GM12878 (cell line): ENCODE results near the gene RNPS1. TPM values are rescaled to one million over a fixed set of nuclear protein-coding genes. Genes with fewer than 3 reads are reported as not detected.

Experiments
- ATAC-seq: fragments of 200-7000 bp; cut with Tn5 transposase; 3 replicates; pipeline ENCODE4 v1.9.1; 2020; ENCODE audit warnings: mild to moderate bottlenecking, moderate library complexity
- BruUV-seq: library from RNA; stranded (reverse); fragments of 400-500 nt; replicated peaks from 2 replicates; lab custom pipeline; 2021; lab: Mats Ljungman, UMichigan
- CTCF ChIA-PET: fragments of 300-600 bp; sonication (Branson Sonifier 250); formaldehyde crosslinking; extraction: SDS; loops from one replicate; lab custom pipeline; 2021; ENCODE audit warnings: inconsistent platforms; lab: Yijun Ruan, JAX
- POLR2A ChIA-PET: fragments of 350-600 bp; formaldehyde crosslinking; extraction: SDS; loops from one replicate; lab custom pipeline; 2021; ENCODE audit warnings: inconsistent platforms; lab: Charles Lee
- RAD21 ChIA-PET: fragments of 300-600 bp; sonication (Branson Sonifier 250); formaldehyde crosslinking; loops from one replicate; lab custom pipeline; 2023; ENCODE audit warnings: antibody characterized with exemption; ENCODE audit not compliant: unreplicated experiment; lab: Charles Lee
- SMC1A ChIA-PET: fragments of 300-600 bp; sonication (Branson Sonifier 250); formaldehyde crosslinking; loops from one replicate; lab custom pipeline; 2023; ENCODE audit not compliant: unreplicated experiment, uncharacterized antibody; lab: Charles Lee
- DNase-seq: peaks from one replicate; pipeline ENCODE4 v3.0.0-alpha.2; 2011; ENCODE audit warnings: low read depth, low spot score
- FAIRE-seq: peaks from 3 replicates; lab custom pipeline; 2011; peaks lifted over from hg19 to GRCh38; lab: Jason Lieb, UNC
- H2AFZ ChIP-seq: 2 replicates; pipeline ENCODE4 v1.6.0; 2011; ENCODE audit warnings: low read depth, low read length, control low read depth; ENCODE audit not compliant: control insufficient read depth
- H3K27ac ChIP-seq: 2 replicates; pipeline ENCODE4 v1.5.1; 2011; ENCODE audit warnings: control low read depth; ENCODE audit not compliant: control insufficient read depth, insufficient read depth
- H3K27me3 ChIP-seq, 2 experiments: replicated peaks in 1 of 2; 2 replicates each; pipeline versions ENCODE4 v1.6.0 to v1.6.1; 2011; ENCODE audit warnings: low read length in 1 of 2; ENCODE audit not compliant: control insufficient read depth in 2 of 2, insufficient read depth in 2 of 2
- H3K36me3 ChIP-seq, 2 experiments: 2 replicates each; pipeline ENCODE4 v1.5.1; 2011; ENCODE audit warnings: low read length in 1 of 2; ENCODE audit not compliant: control insufficient read depth in 2 of 2, insufficient read depth in 2 of 2
- H3K4me1 ChIP-seq: 2 replicates; pipeline ENCODE4 v1.6.1; 2011; ENCODE audit warnings: mild to moderate bottlenecking, low read length, moderate library complexity, mixed read lengths; ENCODE audit not compliant: control insufficient read depth, insufficient read depth
- H3K4me2 ChIP-seq: 2 replicates; pipeline ENCODE4 v1.6.0; 2011; ENCODE audit warnings: control low read depth; ENCODE audit not compliant: control insufficient read depth, insufficient read depth
- H3K4me3 ChIP-seq: fragments of 200-600 bp; sonication (generic); 2 replicates; pipeline ENCODE4 v1.5.1; 2016
- H3K79me2 ChIP-seq: 2 replicates; pipeline ENCODE4 v1.6.0; 2011; ENCODE audit warnings: low read length; ENCODE audit not compliant: control insufficient read depth, insufficient read depth
- H3K9ac ChIP-seq: 2 replicates; pipeline ENCODE4 v1.8.0; 2011; ENCODE audit warnings: low read length, control low read depth, mixed read lengths; ENCODE audit not compliant: control insufficient read depth, insufficient read depth
- H3K9me3 ChIP-seq: replicated peaks from 3 replicates; pipeline ENCODE4 v1.5.1; 2011; ENCODE audit warnings: mild to moderate bottlenecking, low read length; ENCODE audit not compliant: control insufficient read depth, insufficient read depth
- H4K20me1 ChIP-seq: 2 replicates; pipeline ENCODE4 v1.6.0; 2011; ENCODE audit not compliant: control insufficient read depth, insufficient read depth
- BMI1 ChIP-seq: fragments of 450-650 bp; IDR thresholded peaks from 2 replicates; pipeline ENCODE4 v1.6.1; 2016; ENCODE audit warnings: mild to moderate bottlenecking, moderate library complexity, borderline replicate concordance
- BRCA1 ChIP-seq: IDR thresholded peaks from 2 replicates; pipeline ENCODE4 v1.6.1; 2011; ENCODE audit warnings: low read depth, low read length, improper control_type of control experiment
- CBFB ChIP-seq: IDR thresholded peaks from 2 replicates; pipeline ENCODE4 v1.6.1; 2016; ENCODE audit warnings: antibody characterized with exemption, low read depth
- CTCF ChIP-seq, 3 experiments: IDR thresholded peaks in 2 of 3; conservative IDR thresholded peaks in 1 of 3; 2 replicates each; pipeline ENCODE4 v1.5.1; 2011; ENCODE audit warnings: low read depth in 3 of 3, low read length in 3 of 3, mild to moderate bottlenecking in 3 of 3, control low read depth in 2 of 3, moderate library complexity in 2 of 3, inconsistent platforms in 1 of 3, mixed read lengths in 1 of 3; ENCODE audit not compliant: control insufficient read depth in 2 of 3, insufficient read depth in 1 of 3; ENCODE audit errors: extremely low read depth in 1 of 3
- IKZF2 ChIP-seq, 2 experiments: fragments of 450-650 bp; IDR thresholded peaks; 2 replicates each; pipeline ENCODE4 v1.6.1; 2017; ENCODE audit warnings: mild to moderate bottlenecking in 2 of 2, moderate library complexity in 2 of 2
- IRF4 ChIP-seq: IDR thresholded peaks from 2 replicates; pipeline ENCODE4 v1.6.1; 2011; ENCODE audit warnings: low read depth, low read length
- MAX ChIP-seq: IDR thresholded peaks from 2 replicates; pipeline ENCODE4 v1.6.1; 2012; ENCODE audit warnings: low read depth, low read length, improper control_type of control experiment
- NFYA ChIP-seq: IDR thresholded peaks from 2 replicates; pipeline ENCODE4 v1.6.1; 2011; ENCODE audit warnings: low read depth, mild to moderate bottlenecking, low read length, improper control_type of control experiment, borderline replicate concordance
- POLR2AphosphoS5 ChIP-seq: IDR thresholded peaks from 2 replicates; pipeline ENCODE4 v1.6.1; 2011; ENCODE audit warnings: mild to moderate bottlenecking, low read length, inconsistent platforms
- RELA ChIP-seq: fragments of 450-650 bp; IDR thresholded peaks from 2 replicates; pipeline ENCODE4 v1.8.0; 2014; ENCODE audit warnings: borderline replicate concordance; ENCODE audit not compliant: partially characterized antibody
- RUNX3 ChIP-seq: IDR thresholded peaks from 2 replicates; pipeline ENCODE4 v1.6.1; 2012; ENCODE audit warnings: low read length, inconsistent platforms
- ZSCAN29 ChIP-seq: fragments of 450-650 bp; IDR thresholded peaks from 2 replicates; pipeline ENCODE4 v1.6.1; 2017; ENCODE audit warnings: mild to moderate bottlenecking, moderate library complexity
- ZZZ3 ChIP-seq: IDR thresholded peaks from 2 replicates; pipeline ENCODE4 v1.6.1; 2011; ENCODE audit warnings: low read depth; ENCODE audit not compliant: control insufficient read depth, insufficient read length
- WGBS: methylation state at CpG from one replicate; pipeline ENCODE4 v1.1.6; 2016; ENCODE audit warnings: low lambda C conversion rate; ENCODE audit not compliant: insufficient replicate concordance, insufficient coverage; ENCODE audit errors: missing lambda C conversion rate; 5-methylcytosine and 5-hydroxymethylcytosine counted together
- in situ Hi-C: fragments of 300-500 bp; cut with MboI; formaldehyde crosslinking; loops from 9 replicates; pipeline ENCODE4 v1.14.3; 2018; ENCODE audit warnings: mixed read lengths
- intact Hi-C: fragments of 100-400 bp; cut with micrococcal nuclease; formaldehyde crosslinking; loops from one replicate; pipeline ENCODE4 v1.14.2; 2022; ENCODE audit not compliant: unreplicated experiment
- polyA plus RNA-seq, 11 experiments: library from polyadenylated mRNA; depleted of rRNA in 4 of 11; unstranded in 6 of 11; stranded (reverse) in 5 of 11; fragments of >200 nt; fragmentation: Nextera tagmentation in 4 of 11; fragmentation: Illumina TruSeq in 1 of 11; extraction: Ambion mirVana in 4 of 11; extraction: Trizol in 1 of 11; gene quantifications; 1 replicate in 1 of 11; 2 replicates in 10 of 11; pipeline versions ENCODE4 v1.2.1 to v1.2.3, GENCODE V29; 2011 to 2016; ENCODE audit warnings: inconsistent platforms in 2 of 11, missing spikeins in 2 of 11, low read depth in 1 of 11
- total RNA-seq, 4 experiments: library from RNA; depleted of rRNA in 3 of 4; stranded (reverse); fragments of >200 nt in 3 of 4; fragmentation: Illumina TruSeq in 1 of 4; extraction: Trizol in 1 of 4; gene quantifications; 2 replicates each; pipeline versions ENCODE4 v1.2.1 to v1.2.3, GENCODE V29; 2013 to 2021

The RNPS1 gene
- total and polyA plus RNA-seq, 10 of the 15 experiments (the other 5 are each of a cell fraction or from before 2014, with no cell fraction given) = 38.2 to 359 (median 188) TPM

DNA sequence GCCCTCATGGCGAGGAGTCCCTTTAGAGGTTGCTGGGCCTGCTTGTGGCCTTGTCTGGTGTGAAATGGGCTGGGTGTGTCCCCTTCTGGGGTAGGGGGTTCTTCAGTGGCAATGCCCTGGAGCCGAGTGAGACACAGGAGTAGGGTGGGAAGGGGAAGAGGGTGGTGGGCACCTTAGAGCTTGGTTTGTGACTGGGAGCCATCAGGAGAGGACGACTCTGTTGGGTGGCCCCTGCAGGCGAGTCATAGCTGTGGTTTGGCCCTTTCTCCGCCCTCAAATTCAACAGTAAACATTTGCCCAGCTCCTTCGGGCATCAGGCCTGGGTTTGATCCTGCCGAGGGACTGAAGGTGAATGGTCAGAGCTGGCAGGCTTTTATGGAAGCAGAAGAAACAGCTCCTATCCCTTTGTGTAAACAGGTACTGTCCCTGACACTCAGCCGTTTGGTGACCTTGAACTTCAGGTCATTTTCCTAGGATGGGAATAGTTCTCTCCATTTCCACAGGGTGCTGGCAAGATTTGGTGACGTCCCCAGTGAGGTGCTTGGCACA is 41.6 kb downstream of the RNPS1 start:
- no TSS peak for BruUV-seq
- Histone ChIP-seq H3K27me3 (no peaks in the 10 kb centered on the region), H3K9ac (no peak overlapping the region), H3K4me2 (peak overlapping the region; percentile 48; the same call in 1 of the 2 replicates), H3K4me1 (peaks cover 5% of the 10 kb centered on the region; the same call in 1 of the 2 replicates), H3K27ac (no peak overlapping the region), H2AFZ (no peak overlapping the region), H4K20me1 (no peaks in the 10 kb centered on the region), H3K4me3 (no peak overlapping the region), H3K79me2 (peaks cover 27% of the 10 kb centered on the region), H3K36me3 (peaks cover 4 to 17% of the 10 kb centered on the region in 2 experiments; a peak in 3 of 4 replicates), H3K9me3 (no peaks in the 10 kb centered on the region)
- ChIA-PET RAD21 (no interaction called here), SMC1A (interaction anchor here (1.6 kb wide), 1 partner anchor 26 kb away, joined by 3 read pairs; the partner anchor contains the start of gene ECI1), POLR2A (interaction anchor here (2.1 kb wide), 1 partner anchor 12 kb away, joined by 7 read pairs; the partner anchor contains the start of gene PGP), CTCF (interaction anchor here (1.1 to 1.6 kb wide), 2 partner anchors 25 to 171 kb away, joined by 3 read pairs; partner anchors contain the start of gene ECI1)
- FAIRE-seq = no peak
- intact Hi-C loops (no loop called here), in situ Hi-C loops (no loop called here)
- no peak for DNase-seq
- no peak for ATAC-seq
- TF ChIP-seq ZSCAN29 = no peak
- WGBS = 62% methylated on average over 9 of the region's 9 CpGs

- Histone ChIP-seq H4K20me1 (no peaks in the 10 kb centered on the region), H3K36me3 (peaks cover 4 to 6% of the 10 kb centered on the region in 2 experiments; a peak in 3 of 4 replicates), H3K9ac (peak overlapping the region; percentile 87), H3K27ac (peak overlapping the region; percentile 78), H3K79me2 (peaks cover 27% of the 10 kb centered on the region), H3K4me1 (peaks cover 5% of the 10 kb centered on the region; the same call in 1 of the 2 replicates), H3K9me3 (no peaks in the 10 kb centered on the region), H3K4me3 (peak overlapping the region; percentile 96), H3K4me2 (peak overlapping the region; percentile 40), H2AFZ (peak overlapping the region; percentile 85), H3K27me3 (no peaks in the 10 kb centered on the region)
- intact Hi-C loops = loop anchor here (2.0 kb wide), 1 partner anchor 27 kb away; the partner anchor contains the start of gene ECI1
- BruUV-seq = TSS peak; percentile 77
- WGBS = 3% methylated on average over 20 of the region's 22 CpGs
- ChIA-PET POLR2A (no interaction called here), SMC1A (no interaction called here), CTCF (interaction anchor here (1.3 kb wide), 1 partner anchor 28 kb away, joined by 3 read pairs; no protein-coding TSS in a partner anchor), RAD21 (no interaction called here)
- DNase-seq (no peak), FAIRE-seq (no peak), ATAC-seq (peak; percentile 61)
- in situ Hi-C loops = no loop called here
- TF ChIP-seq POLR2AphosphoS5 (no peak), CTCF (IDR thresholded peaks at IDR 0.05 in 2 of 3, conservative IDR thresholded peaks at IDR 0.05 in 1 of 3; ENCODE audit: control insufficient read depth in 2 of 3, extremely low read depth in 1 of 3, insufficient read depth in 1 of 3, low read depth in 3 of 3, low read length in 3 of 3) (peak in 2 of 3 experiments; percentile 11 to 35; a peak in 2 of 6 replicates), BMI1 (no peak), IKZF2 (IDR thresholded peaks at IDR 0.05) (no peak), RUNX3 (no peak), NFYA (no peak), ZZZ3 (no peak), RELA (no peak), CBFB (no peak), IRF4 (no peak), BRCA1 (no peak), MAX (no peak)
Observed at GRCh38 chr16:2223942-2224486, 43.9 kb downstream of the RNPS1 start.
